GM03348 (cell line): ENCODE results near the gene PRKCE.
"Not testable (repeated sequence)": the region's sequence is repeated elsewhere in the genome, so short reads cannot be mapped to it uniquely, and the experiment has no call there.

Experiments
- DNase-seq: peaks from one replicate; pipeline ENCODE4 v3.0.0; 2012; ENCODE audit warnings: low spot score

PRKCE gene

DNA sequence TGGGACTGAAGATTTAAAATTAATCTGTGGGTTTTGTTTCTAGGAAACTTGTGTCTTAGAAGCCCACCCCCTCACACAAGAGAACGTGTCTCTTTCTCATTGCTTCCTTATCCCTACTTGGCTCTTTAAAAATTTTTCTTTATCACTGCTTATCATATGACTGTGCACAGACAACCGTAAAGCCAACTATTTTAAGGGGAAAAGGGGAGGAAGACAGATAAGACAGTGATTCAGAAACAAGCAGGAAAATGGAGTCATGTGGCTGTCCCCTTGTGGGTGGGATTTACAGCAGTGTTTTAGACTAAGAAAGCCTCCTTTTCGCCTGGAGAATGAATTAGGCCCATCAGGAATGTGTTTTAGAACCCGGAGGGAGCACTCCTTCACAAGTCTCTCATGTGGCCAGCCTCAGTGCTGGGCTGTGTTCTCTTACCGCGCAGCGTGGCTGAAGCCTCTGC is 17.6 kb downstream of the PRKCE start:
- peak; percentile 12 for DNase-seq

DNA sequence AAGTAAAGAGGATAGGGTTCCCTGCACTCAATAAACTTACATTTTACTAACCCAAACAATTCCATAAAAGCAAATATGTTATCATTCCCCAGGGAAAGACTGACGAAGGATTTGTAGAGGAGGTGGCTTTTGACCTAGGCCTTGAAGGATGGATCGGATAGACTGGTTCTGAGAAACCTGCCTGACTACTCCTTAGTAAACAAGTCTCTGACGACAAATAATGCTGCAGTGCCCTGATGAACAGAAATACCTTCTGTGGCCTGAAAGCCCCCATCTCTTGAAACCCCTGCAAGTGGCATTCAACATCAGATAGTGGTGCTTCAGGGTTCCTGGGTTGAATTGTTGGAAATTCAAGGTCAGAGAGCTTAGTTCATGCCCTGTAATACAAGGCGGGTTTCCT is 19.2 kb downstream of the PRKCE start:
- DNase-seq = no peak

DNA sequence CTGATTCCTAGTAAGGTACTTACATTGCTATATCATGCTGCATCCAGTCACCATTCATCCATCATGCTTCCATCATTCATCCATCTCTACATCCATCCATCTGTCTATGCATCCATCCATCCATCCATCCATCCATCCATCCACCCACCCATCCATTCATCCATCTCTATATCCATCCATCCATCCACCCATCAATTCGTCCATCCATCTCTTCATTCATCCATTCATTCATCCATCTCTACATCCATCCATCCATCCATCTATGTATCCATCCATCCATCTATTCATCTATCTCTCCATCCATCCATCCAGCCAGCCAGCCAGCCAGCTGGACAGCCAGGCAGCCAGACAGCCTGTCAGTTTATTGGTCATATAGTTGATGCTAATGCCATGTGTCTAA is 20.7 kb downstream of the PRKCE start:
- DNase-seq = no peak

- DNase-seq = peak; percentile 39
Observed at GRCh38 chr2:45674035-45674816, 22.8 kb downstream of the PRKCE start.

DNA sequence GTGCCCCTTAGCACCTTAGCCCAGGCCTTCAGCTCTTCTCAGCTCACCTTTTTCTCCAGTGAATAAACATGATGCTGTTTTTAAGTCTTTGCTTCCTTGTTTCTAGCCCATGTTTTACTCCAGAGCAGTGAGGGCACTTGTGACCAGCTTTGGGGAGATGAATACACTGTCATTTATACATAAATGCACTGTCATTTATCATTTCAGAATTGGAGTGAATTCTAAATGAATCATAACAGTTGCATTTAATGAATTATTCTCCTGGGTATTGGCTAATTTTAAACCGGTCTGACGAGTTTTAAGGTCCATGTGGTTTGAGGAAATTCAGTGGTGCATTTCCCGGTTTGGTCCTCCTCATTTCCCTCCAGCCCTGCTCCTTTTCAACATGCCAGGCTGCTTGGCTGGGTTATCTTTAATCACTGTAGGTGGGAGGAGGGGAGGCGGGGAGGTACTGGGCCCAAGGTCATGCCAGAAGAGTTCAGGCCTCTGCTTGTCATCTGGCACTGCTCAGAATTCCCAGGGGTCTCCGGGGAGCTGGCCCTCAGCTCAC is 23.9 kb downstream of the PRKCE start:
- DNase-seq = peak; percentile 53

- DNase-seq = no peak
Observed at GRCh38 chr2:45676088-45676487, 24.6 kb downstream of the PRKCE start.

DNA sequence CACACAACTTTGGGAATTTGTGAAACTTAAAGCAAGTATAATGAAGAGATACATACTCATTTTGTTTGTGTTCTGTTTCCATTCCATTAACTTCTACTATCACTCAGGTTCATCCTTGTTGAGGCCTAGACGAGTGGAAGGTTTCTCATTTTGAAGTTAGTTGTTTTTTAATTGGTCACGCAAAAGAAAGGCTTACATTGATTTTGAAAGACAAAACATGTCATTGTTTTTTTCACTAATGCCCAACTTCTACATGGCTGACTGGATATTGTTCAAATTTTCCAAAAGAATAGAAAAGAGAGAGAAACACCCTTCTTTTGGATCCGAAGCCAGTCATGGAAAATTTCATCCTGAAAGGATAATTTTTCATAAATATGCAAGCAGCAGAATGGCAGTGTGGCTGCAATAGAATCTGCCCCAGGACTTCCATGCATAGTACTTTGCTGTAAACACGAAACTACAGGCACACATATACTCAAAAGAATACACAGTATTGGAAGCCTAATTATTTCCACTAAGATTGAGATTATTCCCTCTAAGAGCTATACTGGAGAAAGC is 27.4 kb downstream of the PRKCE start:
- no peak for DNase-seq

GRCh38 chr2:45680351-45680967 is 29.0 kb downstream of the PRKCE start:
- no peak for DNase-seq

DNA sequence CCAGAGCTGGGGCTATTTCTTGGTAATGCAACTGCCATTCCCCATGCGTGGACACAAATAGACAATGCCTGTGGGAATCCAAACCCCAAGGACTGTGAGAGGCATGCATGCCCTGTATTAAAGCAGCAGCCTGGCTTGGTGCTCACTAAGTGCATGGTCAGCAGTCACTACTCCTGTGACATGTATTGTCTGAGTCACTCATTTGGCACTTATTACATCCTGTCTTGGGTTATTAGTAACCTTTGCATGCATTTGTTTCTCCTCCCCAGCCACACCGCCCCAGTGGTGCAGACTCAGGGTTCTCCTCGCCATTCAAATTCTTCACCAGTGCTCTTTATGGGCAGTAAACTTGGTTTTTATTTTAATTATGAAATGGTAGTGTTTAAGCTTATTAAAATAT is 30.2 kb downstream of the PRKCE start:
- peak; percentile 86 for DNase-seq

GRCh38 chr2:45683292-45683691 is 31.8 kb downstream of the PRKCE start:
- no peak for DNase-seq

DNA sequence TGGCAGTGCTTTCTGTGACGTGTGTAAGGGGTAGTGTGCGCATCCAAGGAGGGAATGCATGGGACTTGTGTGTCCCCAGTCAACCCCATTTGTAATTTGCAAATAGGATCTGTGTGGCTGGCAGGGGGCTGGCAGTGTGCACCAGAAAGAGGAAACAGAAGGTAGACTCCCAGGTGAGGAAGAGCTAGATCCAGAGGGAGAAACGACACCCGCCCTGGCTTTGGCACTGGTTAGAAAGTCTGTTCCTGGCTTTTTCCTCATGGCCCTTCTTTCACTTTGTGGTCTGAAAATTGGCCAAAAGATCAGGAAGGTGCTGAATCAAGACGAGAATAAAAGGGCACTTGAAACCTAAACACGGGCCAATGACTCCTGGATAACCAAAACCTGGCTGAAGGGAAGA is 33.3 kb downstream of the PRKCE start:
- DNase-seq = no peak

DNA sequence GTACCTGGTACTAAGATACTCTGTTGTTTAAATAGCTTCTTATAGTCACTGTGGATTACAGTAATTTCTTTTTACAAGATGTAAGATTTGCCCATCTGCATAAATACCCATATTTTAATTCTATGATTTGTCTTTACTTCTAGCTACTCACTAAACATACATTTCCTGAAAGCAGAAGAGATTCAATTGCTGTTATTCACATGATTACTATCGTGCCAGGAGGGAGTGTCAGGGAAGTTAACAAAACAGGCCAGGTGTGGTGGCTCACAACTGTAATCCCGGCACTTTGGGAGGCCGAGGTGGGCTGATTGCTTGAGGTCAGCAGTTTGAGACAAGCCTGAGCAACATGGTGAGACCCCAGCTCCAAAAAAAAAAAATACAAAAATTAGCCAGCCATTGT is 33.8 kb downstream of the PRKCE start:
- no peak for DNase-seq

- DNase-seq = no peak
Observed at GRCh38 chr2:45687964-45688363, 36.5 kb downstream of the PRKCE start.

DNA sequence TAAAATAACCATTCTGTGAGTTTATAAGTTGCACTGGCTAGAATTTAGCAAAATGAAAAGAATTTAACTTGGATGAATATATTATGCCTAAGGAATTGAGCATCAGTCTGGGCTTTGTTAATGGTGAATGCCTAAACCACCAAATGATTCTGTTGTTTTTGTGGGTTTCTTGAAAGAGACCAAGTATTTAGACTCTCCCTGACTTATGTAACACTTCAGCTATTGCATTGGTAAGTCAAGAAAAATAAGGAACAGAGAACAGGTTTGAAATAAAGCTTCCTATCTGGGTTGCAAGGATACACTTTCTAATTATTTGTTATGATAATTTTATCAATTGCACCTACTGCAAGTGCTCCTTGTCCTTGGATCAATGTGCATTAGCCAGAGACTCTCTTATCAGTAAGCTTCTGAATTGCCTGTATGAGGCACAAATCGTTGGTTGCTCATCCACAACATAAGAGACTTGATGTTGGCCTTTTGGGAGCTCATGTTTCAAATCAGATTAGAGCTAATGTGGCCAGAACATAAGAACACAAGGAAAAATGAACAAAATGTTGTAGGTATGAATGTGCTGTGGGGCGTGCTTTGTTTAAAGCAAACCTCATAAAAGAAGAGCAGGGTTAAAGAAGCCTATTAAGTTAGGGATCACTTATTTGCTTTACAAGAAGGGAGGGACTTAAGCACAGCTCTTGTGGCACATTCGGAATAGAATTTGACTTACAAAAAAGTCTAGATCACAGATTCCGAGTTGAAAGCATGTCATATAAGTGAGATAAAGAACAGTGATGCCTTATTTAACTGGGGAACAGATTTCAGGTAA is 37.2 kb downstream of the PRKCE start:
- peak; percentile 61 for DNase-seq

GRCh38 chr2:45690231-45690630 is 38.8 kb downstream of the PRKCE start:
- DNase-seq = no peak

DNA sequence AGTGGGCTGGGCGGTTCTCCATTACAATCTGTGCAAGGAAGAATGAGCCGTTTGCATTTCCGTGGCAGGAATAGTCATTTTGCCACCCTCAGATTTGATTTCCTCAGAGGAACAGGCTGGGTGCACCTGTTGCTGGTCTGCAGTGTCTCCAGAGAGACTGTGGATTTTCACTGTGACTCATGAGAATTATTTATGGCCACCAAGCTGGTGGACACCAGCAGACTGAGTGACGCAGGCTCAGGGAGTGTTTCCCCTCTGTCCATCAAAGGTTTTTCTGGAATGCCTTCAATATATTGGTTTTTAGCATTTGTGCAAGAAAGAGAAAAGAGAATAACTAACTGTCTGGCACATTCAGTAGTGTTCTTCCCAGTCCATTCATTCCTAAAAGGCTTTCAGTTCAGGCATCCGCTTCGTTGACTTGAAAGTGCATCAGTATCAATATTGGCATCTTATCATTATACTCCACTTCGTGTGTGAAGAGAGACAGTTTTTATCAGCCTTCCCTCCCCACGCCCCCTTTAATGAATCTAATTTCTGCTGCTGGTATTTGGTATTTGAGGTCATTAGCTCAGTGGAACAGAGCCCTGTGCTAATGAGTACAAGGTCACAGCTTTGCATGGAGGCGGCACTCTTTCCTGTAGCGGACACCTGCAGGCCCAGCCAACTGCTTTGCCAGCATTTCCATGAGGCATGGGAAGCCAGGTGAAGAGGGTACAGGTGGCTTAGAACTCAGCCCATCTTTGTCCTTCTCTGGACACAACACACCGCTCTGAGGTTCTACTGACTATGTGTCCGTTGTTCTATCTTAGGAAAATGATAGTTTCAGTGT is 39.9 kb downstream of the PRKCE start:
- no peak for DNase-seq

DNA sequence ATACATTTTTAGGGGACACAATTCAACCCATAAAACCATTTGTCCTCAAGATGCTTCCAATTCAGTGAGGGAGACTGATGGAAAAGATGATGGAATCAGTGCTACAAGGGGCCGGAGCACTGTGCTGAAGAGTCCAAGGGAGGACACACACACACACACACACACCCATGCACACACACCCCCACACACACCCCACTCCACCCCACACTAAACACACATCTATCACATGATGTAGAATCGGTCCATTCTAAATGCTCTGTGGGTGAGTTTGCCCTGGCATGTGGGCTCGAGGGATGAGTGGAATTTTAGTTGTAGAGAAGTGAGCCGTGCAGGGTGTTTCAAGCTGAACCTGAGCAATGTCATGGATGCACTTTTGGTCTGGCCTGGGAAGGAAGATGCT is 41.1 kb downstream of the PRKCE start:
- DNase-seq = no peak

DNA sequence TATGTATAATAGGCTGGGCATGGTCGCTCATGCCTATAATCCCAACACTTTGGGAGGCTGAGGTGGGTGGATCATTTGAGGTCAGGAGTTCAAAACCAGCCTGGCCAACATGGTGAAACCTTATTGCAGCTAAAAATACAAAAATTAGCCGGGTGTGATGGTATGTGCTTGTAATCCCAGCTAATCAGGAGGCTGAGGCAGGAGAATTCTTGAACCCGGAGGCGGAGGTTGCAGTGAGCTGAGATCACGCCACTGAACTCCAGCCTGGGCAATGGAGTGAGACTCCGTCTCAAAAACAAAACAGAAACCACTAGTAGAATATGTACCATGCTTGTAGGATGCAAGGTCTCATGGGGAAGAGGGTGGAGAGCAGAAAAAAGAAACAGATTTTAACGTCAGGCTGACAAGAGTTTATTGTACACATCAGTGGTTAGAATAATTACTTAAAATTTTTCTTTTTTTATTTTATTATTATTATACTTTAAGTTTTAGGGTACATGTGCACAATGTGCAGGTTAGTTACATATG is 44.1 kb downstream of the PRKCE start:
- DNase-seq = not testable (repeated sequence)

GRCh38 chr2:45696708-45697107 is 45.2 kb downstream of the PRKCE start:
- no peak for DNase-seq

DNA sequence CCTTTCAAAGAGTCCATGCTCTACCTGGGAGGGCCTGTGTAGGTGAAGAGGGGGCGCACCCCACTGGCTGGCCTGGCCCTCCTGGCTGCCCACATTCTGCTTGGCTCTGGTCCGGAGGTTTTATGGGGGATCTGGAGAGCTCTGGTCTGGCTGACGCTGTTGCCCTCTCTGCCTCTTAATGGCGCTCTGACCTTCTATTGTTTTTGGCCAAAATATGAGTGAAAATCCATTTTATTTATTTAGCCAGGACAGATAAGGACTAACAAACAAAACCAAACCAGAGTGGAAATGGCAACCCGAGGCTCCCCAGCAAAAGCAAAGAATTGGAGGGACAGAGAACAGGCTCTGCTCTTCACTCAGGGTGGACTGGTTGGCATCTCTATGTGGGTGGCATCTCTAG is 45.7 kb downstream of the PRKCE start:
- no peak for DNase-seq

DNA sequence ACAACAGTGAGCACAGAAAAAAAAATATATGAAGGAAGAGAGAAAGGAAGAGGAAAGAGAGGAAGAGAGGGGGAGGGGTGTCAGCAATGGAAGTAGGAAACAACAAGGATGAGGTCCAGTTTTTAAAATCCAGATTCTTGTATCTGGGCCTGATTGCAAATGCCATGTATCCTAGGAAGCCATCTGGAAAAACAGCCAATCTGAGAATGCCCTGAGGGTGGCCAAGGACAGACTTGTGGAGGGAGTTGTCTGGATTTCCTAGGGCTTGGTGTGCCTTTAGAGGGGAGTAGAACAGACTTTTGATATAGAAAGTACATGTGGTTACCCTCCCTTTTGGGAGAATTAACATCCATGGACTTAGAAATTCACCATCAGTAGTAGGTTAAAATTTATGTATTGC is 47.1 kb downstream of the PRKCE start:
- DNase-seq = no peak
